Measurements from ENCODE around the gene NMRK1. TPM values are rescaled to one million over a fixed set of nuclear protein-coding genes. Genes with fewer than 3 reads are reported as not detected.

The NMRK1 gene
- total RNA-seq, 1 donor from 2014 or later: 32.9 TPM

Other genes starting within 250 kb of the NMRK1 start
- 0.03 TPM for gene TRPM6, start 200.2 kb downstream of the NMRK1 start, total RNA-seq
- gene C9orf40, start 135.2 kb downstream of the NMRK1 start, total RNA-seq: 2.0 TPM
- gene CARNMT1, start 59.9 kb downstream of the NMRK1 start, total RNA-seq: 13.8 TPM
- gene OSTF1, start 359 bp upstream of the NMRK1 start, total RNA-seq: 25.7 TPM

All from left lobe of liver (tissue), 1 donor.